K562 (cell line): Measurements from ENCODE around the gene FAM219A. TPM values are rescaled to one million over a fixed set of nuclear protein-coding genes. Genes with fewer than 3 reads are reported as not detected.

Source experiments
- ATAC-seq: fragments of 200-7000 bp; cut with Tn5 transposase; 3 replicates; pipeline ENCODE4 v1.9.1; 2020; ENCODE audit warnings: moderate library complexity
- BruUV-seq: library from RNA; stranded (reverse); fragments of 400-500 nt; replicated peaks from 2 replicates; lab custom pipeline; 2021; lab: Mats Ljungman, UMichigan
- CTCF ChIA-PET: fragments of 300-600 bp; formaldehyde crosslinking; extraction: SDS; loops from one replicate; lab custom pipeline; 2021; ENCODE audit warnings: low intra/inter-chr PET ratio; lab: Yijun Ruan, JAX
- POLR2A ChIA-PET: fragments of 300-600, 350-650 bp; sonication (Branson Sonifier 250); formaldehyde crosslinking; extraction: SDS; loops from one replicate; lab custom pipeline; 2021; ENCODE audit warnings: antibody characterized with exemption, inconsistent platforms; lab: Yijun Ruan, JAX
- DNase-seq, 4 experiments: peaks; one replicate each; pipeline versions ENCODE4 v3.0.0 to v3.0.0-alpha.2; 2011 to 2018; ENCODE audit warnings: low spot score in 3 of 4, mixed read lengths in 3 of 4; ENCODE audit errors: extremely low read depth in 1 of 4
- FAIRE-seq: peaks from 2 replicates; lab custom pipeline; 2011; peaks lifted over from hg19 to GRCh38; lab: Jason Lieb, UNC
- H2AFZ ChIP-seq: 2 replicates; pipeline ENCODE4 v1.6.0; 2011; ENCODE audit warnings: low read depth, low read length, control low read depth, inconsistent platforms
- H3K27ac ChIP-seq: fragments of 200-600 bp; 3 replicates; pipeline ENCODE4 v1.8.0; 2011; ENCODE audit warnings: low read depth, mild to moderate bottlenecking, control low read depth, inconsistent platforms, low read length, moderate library complexity, mixed read lengths; ENCODE audit errors: extremely low read depth
- H3K27me3 ChIP-seq, 2 experiments: fragments of 300-600 bp in 1 of 2; 2 replicates in 1 of 2; 3 replicates in 1 of 2; pipeline versions ENCODE4 v1.6.0 to v1.8.0; 2011; ENCODE audit warnings: inconsistent platforms in 2 of 2, low read length in 2 of 2, mild to moderate bottlenecking in 1 of 2, mixed read lengths in 1 of 2, moderate library complexity in 1 of 2; ENCODE audit not compliant: control insufficient read depth in 2 of 2, insufficient read depth in 2 of 2
- H3K36me3 ChIP-seq: fragments of 300-600 bp; 3 replicates; pipeline ENCODE4 v1.8.0; 2011; ENCODE audit warnings: mild to moderate bottlenecking, low read length, inconsistent platforms; ENCODE audit not compliant: control insufficient read depth, insufficient read depth
- H3K4me1 ChIP-seq, 2 experiments: fragments of 200-600 bp in 1 of 2; replicated peaks in 1 of 2; 2 replicates in 1 of 2; 3 replicates in 1 of 2; pipeline versions ENCODE4 v1.5.1 to v1.8.0; 2011; ENCODE audit warnings: inconsistent platforms in 2 of 2, low read length in 2 of 2, mild to moderate bottlenecking in 1 of 2, mixed read lengths in 1 of 2, moderate library complexity in 1 of 2; ENCODE audit not compliant: control insufficient read depth in 2 of 2, insufficient read depth in 2 of 2
- H3K4me2 ChIP-seq: 2 replicates; pipeline ENCODE4 v1.6.1; 2011; ENCODE audit warnings: low read length, control low read depth, inconsistent platforms, mixed read lengths; ENCODE audit not compliant: insufficient read depth
- H3K4me3 ChIP-seq: fragments of 200-600 bp; sonication (generic), shearing (Covaris generic); 2 replicates; pipeline ENCODE4 v1.5.1; 2016; ENCODE audit warnings: control low read depth, inconsistent platforms
- H3K79me2 ChIP-seq: fragments of 200-600 bp; 3 replicates; pipeline ENCODE4 v1.8.0; 2011; ENCODE audit warnings: low read length, inconsistent platforms; ENCODE audit not compliant: control insufficient read depth, insufficient read depth
- H3K9ac ChIP-seq, 2 experiments: 2 replicates each; pipeline versions ENCODE4 v1.6.0 to v1.6.1; 2011; ENCODE audit warnings: low read depth in 2 of 2, low read length in 2 of 2, control low read depth in 1 of 2, inconsistent platforms in 1 of 2, mild to moderate bottlenecking in 1 of 2, mixed read lengths in 1 of 2; ENCODE audit not compliant: insufficient read depth in 1 of 2
- H3K9me1 ChIP-seq: one replicate; pipeline ENCODE4 v1.6.0; 2011; ENCODE audit warnings: inconsistent platforms, mild to moderate bottlenecking, low read length, moderate library complexity; ENCODE audit not compliant: control insufficient read depth, insufficient read depth
- H3K9me3 ChIP-seq: replicated peaks from 2 replicates; pipeline ENCODE4 v1.5.1; 2011; ENCODE audit warnings: low read depth, low read length, inconsistent platforms; ENCODE audit not compliant: control insufficient read depth, insufficient read depth
- H4K20me1 ChIP-seq: replicated peaks from 2 replicates; pipeline ENCODE4 v1.6.1; 2011; ENCODE audit warnings: low read length, inconsistent platforms, mixed read lengths; ENCODE audit not compliant: control insufficient read depth, insufficient read depth
- BHLHE40 ChIP-seq: IDR thresholded peaks from 2 replicates; pipeline ENCODE4 v1.6.1; 2011; ENCODE audit warnings: low read length, improper control_type of control experiment
- BRD4 ChIP-seq: fragments of 200-600 bp; sonication (generic); IDR thresholded peaks from 2 replicates; pipeline ENCODE4 v1.6.1; 2017; ENCODE audit warnings: inconsistent platforms
- DDX20 ChIP-seq: fragments of 450-650 bp; IDR thresholded peaks from 2 replicates; pipeline ENCODE4 v1.6.1; 2016; ENCODE audit warnings: missing genetic modification characterization, low read depth, mild to moderate bottlenecking, missing compliant biosample characterization, moderate library complexity
- GTF2A2 ChIP-seq: IDR thresholded peaks from 2 replicates; pipeline ENCODE4 v1.6.1; 2016; ENCODE audit warnings: mild to moderate bottlenecking, missing genetic modification characterization, missing compliant biosample characterization
- HEY1 ChIP-seq: fragments of 250-450 bp; sonication (Bioruptor Pico); IDR thresholded peaks from 2 replicates; pipeline ENCODE4 v1.5.0; 2020; ENCODE audit warnings: mild to moderate bottlenecking, moderate library complexity, borderline replicate concordance
- IFI16 ChIP-seq: fragments of 250-450 bp; sonication (Bioruptor Pico); IDR thresholded peaks from 2 replicates; pipeline ENCODE4 v2.1.2; 2022; ENCODE audit warnings: mild to moderate bottlenecking, inconsistent platforms
- IRF1 ChIP-seq: sonication (generic); formaldehyde crosslinking; IDR thresholded peaks from 2 replicates; pipeline ENCODE4 v1.8.0; 2022; ENCODE audit warnings: missing genetic modification reagents, mild to moderate bottlenecking, borderline replicate concordance
- LCOR ChIP-seq: sonication (generic); formaldehyde crosslinking; IDR thresholded peaks from 2 replicates; pipeline ENCODE4 v1.8.0; 2022; ENCODE audit warnings: mild to moderate bottlenecking, missing genetic modification reagents
- NCOA4 ChIP-seq: fragments of 450-650 bp; IDR thresholded peaks from 2 replicates; pipeline ENCODE4 v1.6.1; 2018; ENCODE audit warnings: mild to moderate bottlenecking; ENCODE audit not compliant: partially characterized antibody
- PHF20 ChIP-seq: fragments of 450-650 bp; IDR thresholded peaks from 2 replicates; pipeline ENCODE4 v1.6.1; 2018; ENCODE audit not compliant: partially characterized antibody
- PTRF ChIP-seq: fragments of 450-650 bp; IDR thresholded peaks from 2 replicates; pipeline ENCODE4 v1.6.1; 2016; ENCODE audit warnings: mild to moderate bottlenecking, missing genetic modification characterization, missing compliant biosample characterization
- RFX5 ChIP-seq: IDR thresholded peaks from 2 replicates; pipeline ENCODE4 v1.6.1; 2011; ENCODE audit warnings: low read depth, mild to moderate bottlenecking, improper control_type of control experiment, low read length
- SOX6 ChIP-seq: fragments of 450-650 bp; IDR thresholded peaks from 2 replicates; pipeline ENCODE4 v1.6.1; 2014; ENCODE audit warnings: mild to moderate bottlenecking
- ZBTB12 ChIP-seq: fragments of 250-450 bp; sonication (Bioruptor Pico); IDR thresholded peaks from 2 replicates; pipeline ENCODE4 v1.4.0; 2020
- ZKSCAN1 ChIP-seq: fragments of 150-350 bp; IDR thresholded peaks from 2 replicates; pipeline ENCODE4 v1.6.1; 2016; ENCODE audit warnings: low read depth, low read length
- ZNF740 ChIP-seq, 3 experiments: fragments of 200-800 bp in 1 of 3; sonication (Bioruptor generic) in 1 of 3; sonication (generic) in 1 of 3; formaldehyde crosslinking in 1 of 3; IDR thresholded peaks; 2 replicates each; pipeline versions ENCODE4 v1.6.1 to v1.8.0; 2016 to 2022; ENCODE audit warnings: mild to moderate bottlenecking in 2 of 3, missing compliant biosample characterization in 2 of 3, missing genetic modification characterization in 2 of 3, missing genetic modification reagents in 1 of 3
- whole genome bisulfite sequencing: fragments of 100-300 bp; shearing (Covaris generic); methylation state at CpG from one replicate; pipeline ENCODE4 v1.1.6; 2016; ENCODE audit warnings: low coverage, mixed read lengths; ENCODE audit not compliant: insufficient coverage; ENCODE audit errors: missing lambda C conversion rate; 5-methylcytosine and 5-hydroxymethylcytosine counted together
- in situ Hi-C: fragments of 300-500 bp; cut with MboI; formaldehyde crosslinking; loops from 4 replicates; pipeline ENCODE4 v1.15.0; 2018; ENCODE audit warnings: inconsistent platforms, mixed read lengths
- intact Hi-C: fragments of 100-400 bp; cut with micrococcal nuclease; formaldehyde crosslinking; loops from 2 replicates; pipeline ENCODE4 v1.14.2; 2022
- polyA plus RNA-seq, 8 experiments: library from polyadenylated mRNA; depleted of rRNA in 4 of 8; stranded (reverse) in 5 of 8; unstranded in 3 of 8; fragments of >200 nt; fragmentation: Nextera tagmentation in 2 of 8; fragmentation: Illumina TruSeq in 1 of 8; extraction: Ambion mirVana in 2 of 8; extraction: Trizol in 1 of 8; gene quantifications; 2 replicates each; pipeline versions ENCODE4 v1.2.1 to v1.2.3, GENCODE V29; 2011 to 2014; ENCODE audit warnings: inconsistent platforms in 1 of 8, missing spikeins in 1 of 8
- total RNA-seq, 7 experiments: library from RNA; depleted of rRNA in 6 of 7; stranded (reverse); fragments of >200 nt in 6 of 7; fragmentation: Illumina TruSeq in 2 of 7; extraction: Trizol in 2 of 7; gene quantifications; 2 replicates each; pipeline versions ENCODE4 v1.2.1 to v1.2.3, GENCODE V29; 2011 to 2021; ENCODE audit warnings: low replicate concordance in 1 of 7

FAM219A gene
- total and polyA plus RNA-seq, 9 of the 15 experiments (the other 6 are each of a cell fraction or from before 2014, with no cell fraction given), result 0.63 to 8.6 (median 2.9) TPM

- in situ Hi-C loops (no loop called here), intact Hi-C loops (no loop called here)
- no peaks in the 10 kb centered on the region for H3K36me3 ChIP-seq
- H2AFZ ChIP-seq, result no peak overlapping the region
- no TSS peak for BruUV-seq
- H3K27me3 ChIP-seq, result no peaks in the 10 kb centered on the region; a peak in 3 of 5 replicates
- CTCF ChIA-PET, result no interaction called here
- ATAC-seq, result no peak
- H3K4me1 ChIP-seq, result no peaks in the 10 kb centered on the region
- no peaks in the 10 kb centered on the region for H3K9me3 ChIP-seq
- H3K4me2 ChIP-seq, result no peak overlapping the region
- no peak overlapping the region for H3K27ac ChIP-seq
- no peak overlapping the region for H3K9ac ChIP-seq
- H3K9me1 ChIP-seq, result no peaks in the 10 kb centered on the region
- no peak for TF ChIP-seq ZBTB12
- no peak for TF ChIP-seq NCOA4
- no peak for TF ChIP-seq SOX6
- no peak for TF ChIP-seq DDX20 (tag)
- TF ChIP-seq ZNF740 (CRISPR knock-in tag; IDR thresholded peaks at IDR 0.05), result no peak
- TF ChIP-seq ZNF740 (tag; IDR thresholded peaks at IDR 0.05), result no peak
- no peak for TF ChIP-seq IFI16 (CRISPR knock-in tag)
- TF ChIP-seq PTRF (tag), result no peak
- no peak for TF ChIP-seq IRF1 (CRISPR knock-in tag)
- no peak for TF ChIP-seq PHF20
- no peak for TF ChIP-seq RFX5
- no peak for TF ChIP-seq LCOR (CRISPR knock-in tag)
- no peak for TF ChIP-seq BHLHE40
- TF ChIP-seq ZKSCAN1, result no peak
- no peak for TF ChIP-seq BRD4
- TF ChIP-seq GTF2A2 (tag), result no peak
- TF ChIP-seq HEY1 (CRISPR knock-in tag), result no peak
- POLR2A ChIA-PET, result no interaction called here
- no peak overlapping the region for H3K4me3 ChIP-seq
- no peaks in the 10 kb centered on the region for H4K20me1 ChIP-seq
- no peak for DNase-seq
- H3K79me2 ChIP-seq, result no peaks in the 10 kb centered on the region
- no peak for FAIRE-seq
- WGBS, result 0% methylated on average over 1 of the region's 1 CpG
These were observed 19.2 kb upstream of the FAM219A start for GRCh38 chr9:34477541-34477940.
